Measurements from ENCODE around the gene GPN2.
A peak's percentile ranks its signal among the peaks of the same experiment; 100 is the strongest.

- no peak for TF ChIP-seq CTCF (IDR thresholded peaks at IDR 0.05)
- TF ChIP-seq POLR2AphosphoS5 (IDR thresholded peaks at IDR 0.05): peak; percentile 79 to 86
- TF ChIP-seq POLR2A (IDR thresholded peaks at IDR 0.05; ENCODE audit: low read depth): peak; percentile 56
- no peak for TF ChIP-seq EP300 (IDR thresholded peaks at IDR 0.05)
Measured at GRCh38 chr1:26864610-26865480, 25.2 kb downstream of the GPN2 start.

Measured in esophagus muscularis mucosa (tissue), 4 donors.